Neural progenitor cell (in vitro differentiated cells): ENCODE results near the gene COL6A5.

Experiments
- CTCF ChIP-seq: fragments of 200-600 bp; sonication (generic); IDR thresholded peaks from 2 replicates; pipeline ENCODE4 v1.5.1; 2017; ENCODE audit warnings: antibody characterized with exemption, mild to moderate bottlenecking
- EZH2 ChIP-seq: fragments of 200-600 bp; sonication (generic); IDR thresholded peaks from 2 replicates; pipeline ENCODE4 v1.6.1; 2017; ENCODE audit warnings: antibody characterized with exemption, mild to moderate bottlenecking, moderate library complexity
- EZH2phosphoT487 ChIP-seq: fragments of 200-600 bp; sonication (generic); IDR thresholded peaks from 2 replicates; pipeline ENCODE4 v1.6.1; 2017; ENCODE audit warnings: antibody characterized with exemption

GRCh38 chr3:130299531-130299930 is 45.9 kb upstream of the COL6A5 start:
- TF ChIP-seq EZH2, result no peak
- no peak for TF ChIP-seq CTCF
- no peak for TF ChIP-seq EZH2phosphoT487
